Rectal smooth muscle tissue (tissue), 1 donor: ENCODE measurements around the gene SLC34A1.

Experiments used
- H3K27ac ChIP-seq: one replicate; pipeline ENCODE4 v1.7.0; 2013; ENCODE audit warnings: low read depth, low read length, inconsistent platforms
- H3K27me3 ChIP-seq: one replicate; pipeline ENCODE4 v1.7.0; 2013; ENCODE audit warnings: low read length; ENCODE audit not compliant: control insufficient read depth, insufficient read depth
- H3K36me3 ChIP-seq: one replicate; pipeline ENCODE4 v1.7.0; 2013; ENCODE audit warnings: low read length; ENCODE audit not compliant: control insufficient read depth, insufficient read depth
- H3K4me1 ChIP-seq: one replicate; pipeline ENCODE4 v1.7.0; 2013; ENCODE audit warnings: low read length; ENCODE audit not compliant: control insufficient read depth, insufficient read depth
- H3K4me3 ChIP-seq: one replicate; pipeline ENCODE4 v1.7.0; 2013; ENCODE audit warnings: low read length
- H3K9ac ChIP-seq: one replicate; pipeline ENCODE4 v1.7.0; 2013; ENCODE audit warnings: low read length

Gene SLC34A1

GRCh38 chr5:177347699-177348098 lies 36.5 kb upstream of the SLC34A1 start:
- Histone ChIP-seq H3K4me3 (no peak overlapping the region), H3K36me3 (peaks cover 7% of the 10 kb centered on the region), H3K9ac (no peak overlapping the region), H3K4me1 (peaks cover 9% of the 10 kb centered on the region), H3K27me3 (no peaks in the 10 kb centered on the region), H3K27ac (no peak overlapping the region)

GRCh38 chr5:177349362-177349647 lies 34.9 kb upstream of the SLC34A1 start:
- Histone ChIP-seq H3K27me3 (no peaks in the 10 kb centered on the region), H3K4me1 (peaks cover 9% of the 10 kb centered on the region), H3K4me3 (no peak overlapping the region), H3K27ac (no peak overlapping the region), H3K36me3 (peaks cover 7% of the 10 kb centered on the region), H3K9ac (no peak overlapping the region)

GRCh38 chr5:177349762-177350161 lies 34.5 kb upstream of the SLC34A1 start:
- H3K27ac ChIP-seq = no peak overlapping the region
- H3K27me3 ChIP-seq = no peaks in the 10 kb centered on the region
- no peak overlapping the region for H3K4me3 ChIP-seq
- H3K36me3 ChIP-seq = peaks cover 7% of the 10 kb centered on the region
- H3K4me1 ChIP-seq = peaks cover 9% of the 10 kb centered on the region
- H3K9ac ChIP-seq = no peak overlapping the region

- Histone ChIP-seq H3K4me3 (peak overlapping the region; percentile 91), H3K4me1 (peaks cover 9% of the 10 kb centered on the region), H3K27me3 (no peaks in the 10 kb centered on the region), H3K9ac (peak overlapping the region; percentile 91), H3K27ac (peak overlapping the region; percentile 97), H3K36me3 (peaks cover 7% of the 10 kb centered on the region)
Measured at GRCh38 chr5:177350776-177351391, 33.4 kb upstream of the SLC34A1 start.

- Histone ChIP-seq H3K4me1 (peaks cover 9% of the 10 kb centered on the region), H3K36me3 (peaks cover 7% of the 10 kb centered on the region), H3K4me3 (peak within 1 kb of the TSS; percentile 91), H3K9ac (peak within 1 kb of the TSS; percentile 91), H3K27me3 (no peaks in the 10 kb centered on the region), H3K27ac (peak within 1 kb of the TSS; percentile 97)
Measured at GRCh38 chr5:177351392-177352329, 32.6 kb upstream of the SLC34A1 start, which contains the start of gene LMAN2. Gene LMAN2, minus strand, starts transcription at chr5:177351668. Its CDS starts 21 bp downstream, at chr5:177351647.

- H3K4me3 ChIP-seq = no peak overlapping the region
- H3K27ac ChIP-seq = no peak overlapping the region
- H3K27me3 ChIP-seq = no peaks in the 10 kb centered on the region
- no peaks in the 10 kb centered on the region for H3K36me3 ChIP-seq
- no peak overlapping the region for H3K9ac ChIP-seq
- peaks cover 9% of the 10 kb centered on the region for H3K4me1 ChIP-seq
Measured at GRCh38 chr5:177353093-177353492, 31.1 kb upstream of the SLC34A1 start.

GRCh38 chr5:177354256-177354655 lies 30.0 kb upstream of the SLC34A1 start:
- H3K4me1 ChIP-seq = peaks cover 9% of the 10 kb centered on the region
- no peak overlapping the region for H3K4me3 ChIP-seq
- H3K27ac ChIP-seq = no peak overlapping the region
- H3K27me3 ChIP-seq = no peaks in the 10 kb centered on the region
- no peak overlapping the region for H3K9ac ChIP-seq
- no peaks in the 10 kb centered on the region for H3K36me3 ChIP-seq

GRCh38 chr5:177354711-177355110 lies 29.5 kb upstream of the SLC34A1 start:
- H3K27ac ChIP-seq = no peak overlapping the region
- H3K4me3 ChIP-seq = no peak overlapping the region
- H3K27me3 ChIP-seq = no peaks in the 10 kb centered on the region
- H3K9ac ChIP-seq = no peak overlapping the region
- peaks cover 9% of the 10 kb centered on the region for H3K4me1 ChIP-seq
- H3K36me3 ChIP-seq = no peaks in the 10 kb centered on the region

GRCh38 chr5:177355162-177355867 lies 28.9 kb upstream of the SLC34A1 start:
- no peak overlapping the region for H3K27ac ChIP-seq
- peaks cover 5% of the 10 kb centered on the region for H3K4me1 ChIP-seq
- no peak overlapping the region for H3K4me3 ChIP-seq
- H3K27me3 ChIP-seq = no peaks in the 10 kb centered on the region
- H3K36me3 ChIP-seq = no peaks in the 10 kb centered on the region
- H3K9ac ChIP-seq = no peak overlapping the region

- H3K27ac ChIP-seq = no peak overlapping the region
- no peak overlapping the region for H3K9ac ChIP-seq
- H3K4me1 ChIP-seq = peaks cover 2% of the 10 kb centered on the region
- H3K4me3 ChIP-seq = no peak overlapping the region
- no peaks in the 10 kb centered on the region for H3K36me3 ChIP-seq
- no peaks in the 10 kb centered on the region for H3K27me3 ChIP-seq
Measured at GRCh38 chr5:177355868-177356168, 28.4 kb upstream of the SLC34A1 start.

- Histone ChIP-seq H3K36me3 (no peaks in the 10 kb centered on the region), H3K27me3 (no peaks in the 10 kb centered on the region), H3K9ac (no peak overlapping the region), H3K4me3 (no peak overlapping the region), H3K4me1 (peaks cover 2% of the 10 kb centered on the region), H3K27ac (no peak overlapping the region)
Measured at GRCh38 chr5:177356746-177357145, 27.5 kb upstream of the SLC34A1 start.

- Histone ChIP-seq H3K27me3 (no peaks in the 10 kb centered on the region), H3K4me1 (peaks cover under 1% of the 10 kb centered on the region), H3K36me3 (no peaks in the 10 kb centered on the region), H3K27ac (no peak overlapping the region), H3K9ac (no peak overlapping the region), H3K4me3 (peak overlapping the region; percentile 56)
Measured at GRCh38 chr5:177357146-177357458, 27.1 kb upstream of the SLC34A1 start.
